Measurements from ENCODE around the gene MAST4. TPM values are rescaled to one million over a fixed set of nuclear protein-coding genes. Genes with fewer than 3 reads are reported as not detected.

Gene MAST4
- total and polyA plus RNA-seq, 2 donors (not counting 1 experiment from before 2014, with no cell fraction given): 2.5 to 57.1 TPM

- H3K27me3 ChIP-seq (replicated peaks in 1 of 4; ENCODE audit: control extremely low read depth in 1 of 4, control insufficient read depth in 3 of 4, insufficient read depth in 4 of 4, low read length in 3 of 4): peaks cover 0 to 2% (median 0%) of the 10 kb centered on the region in 4 experiments
- no peaks in the 10 kb centered on the region for H3K79me2 ChIP-seq (ENCODE audit: control insufficient read depth, insufficient read depth, low read length)
- H3K4me1 ChIP-seq (ENCODE audit: control insufficient read depth in 2 of 2, insufficient read depth in 2 of 2, low read length in 2 of 2): peaks cover 0 to 4% of the 10 kb centered on the region in 2 donors
- H3K9ac ChIP-seq (ENCODE audit: low read length): no peak overlapping the region
- TF ChIP-seq EZH2 (IDR thresholded peaks at IDR 0.05; ENCODE audit: borderline replicate concordance, insufficient read depth, low read depth, low read length, poor library complexity, severe bottlenecking): no peak
- TF ChIP-seq CTCF (IDR thresholded peaks at IDR 0.05): no peak
- H3K9me3 Mint-ChIP-seq (ENCODE audit: insufficient read depth): no peaks in the 10 kb centered on the region
- no peak overlapping the region for H3K4me3 Mint-ChIP-seq
- no peaks in the 10 kb centered on the region for H3K9me3 ChIP-seq (ENCODE audit: control extremely low read depth in 1 of 3, control insufficient read depth in 2 of 3, insufficient read depth in 1 of 3, low read length in 2 of 3)
- POLR2A ChIA-PET: no interaction called here
- peaks cover 5% of the 10 kb centered on the region for H3K4me1 Mint-ChIP-seq
- no peaks in the 10 kb centered on the region for H3K36me3 ChIP-seq (replicated peaks in 1 of 2; ENCODE audit: control extremely low read depth in 1 of 2, control insufficient read depth in 1 of 2, extremely low read depth in 1 of 2, insufficient read depth in 2 of 2, low read length in 1 of 2)
- no peak for DNase-seq
- H3K27ac ChIP-seq (ENCODE audit: low read length in 2 of 2): no peak overlapping the region
- intact Hi-C loops (cut with micrococcal nuclease): no loop called here
- H3K27me3 Mint-ChIP-seq: no peaks in the 10 kb centered on the region
- CTCF ChIA-PET: no interaction called here
- H2AFZ ChIP-seq (ENCODE audit: insufficient read depth, low read depth, low read length, poor library complexity, severe bottlenecking): no peak overlapping the region
- 100% methylated on average over 1 of the region's 4 CpGs for WGBS (ENCODE audit: insufficient coverage)
- no peak for ATAC-seq (ENCODE audit: low read depth)
- H3K4me3 ChIP-seq (ENCODE audit: control extremely low read depth in 1 of 5, extremely low read depth in 1 of 5, insufficient read depth in 1 of 5, low read depth in 2 of 5, low read length in 4 of 5): no peak overlapping the region
- H3K27ac Mint-ChIP-seq: no peak overlapping the region
- H3K4me2 ChIP-seq (replicated peaks; ENCODE audit: low read depth, low read length, poor library complexity, severe bottlenecking): no peak overlapping the region
- H4K20me1 ChIP-seq (ENCODE audit: control insufficient read depth, insufficient read depth, low read length, poor library complexity, severe bottlenecking): no peaks in the 10 kb centered on the region
Measured at GRCh38 chr5:67028941-67029340, 432.7 kb downstream of the MAST4 start.

DNA sequence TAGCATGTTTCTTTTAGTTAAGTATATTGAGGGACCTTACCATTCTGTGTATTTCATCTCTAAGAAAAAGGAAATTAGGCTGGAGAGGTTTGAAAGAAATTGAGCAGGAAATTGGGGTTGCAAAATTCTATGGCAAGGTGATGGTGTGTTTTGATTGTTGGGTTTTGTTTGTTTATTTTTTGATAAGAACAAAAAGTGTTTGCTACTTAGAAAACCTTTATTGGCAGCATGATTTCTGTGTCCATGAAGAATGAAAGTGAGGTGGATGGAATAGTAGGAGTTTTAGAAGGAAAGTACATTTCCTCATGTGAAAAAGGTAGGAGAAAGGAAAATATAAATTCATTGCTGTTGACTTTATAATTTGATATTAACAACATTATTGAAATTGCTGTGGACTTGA lies 433.3 kb downstream of the MAST4 start:
- H2AFZ ChIP-seq (ENCODE audit: insufficient read depth, low read depth, low read length, poor library complexity, severe bottlenecking): no peak overlapping the region
- H3K4me2 ChIP-seq (replicated peaks; ENCODE audit: low read depth, low read length, poor library complexity, severe bottlenecking): no peak overlapping the region
- Mint-ChIP-seq H3K27me3 (no peaks in the 10 kb centered on the region), H3K27ac (no peak overlapping the region), H3K4me3 (no peak overlapping the region), H3K4me1 (peaks cover 5% of the 10 kb centered on the region), H3K9me3 (ENCODE audit: insufficient read depth) (no peaks in the 10 kb centered on the region)
- no peaks in the 10 kb centered on the region for H3K9me3 ChIP-seq (ENCODE audit: control extremely low read depth in 1 of 3, control insufficient read depth in 2 of 3, insufficient read depth in 1 of 3, low read length in 2 of 3)
- no peak for TF ChIP-seq CTCF (IDR thresholded peaks at IDR 0.05)
- TF ChIP-seq EZH2 (IDR thresholded peaks at IDR 0.05; ENCODE audit: borderline replicate concordance, insufficient read depth, low read depth, low read length, poor library complexity, severe bottlenecking): no peak
- no peak overlapping the region for H3K9ac ChIP-seq (ENCODE audit: low read length)
- H3K4me3 ChIP-seq (ENCODE audit: control extremely low read depth in 1 of 5, extremely low read depth in 1 of 5, insufficient read depth in 1 of 5, low read depth in 2 of 5, low read length in 4 of 5): no peak overlapping the region
- no peak overlapping the region for H3K27ac ChIP-seq (ENCODE audit: low read length in 2 of 2)
- H3K27me3 ChIP-seq (replicated peaks in 1 of 4; ENCODE audit: control extremely low read depth in 1 of 4, control insufficient read depth in 3 of 4, insufficient read depth in 4 of 4, low read length in 3 of 4): peaks cover 0 to 2% (median 0%) of the 10 kb centered on the region in 4 experiments
- no peaks in the 10 kb centered on the region for H3K36me3 ChIP-seq (replicated peaks in 1 of 2; ENCODE audit: control extremely low read depth in 1 of 2, control insufficient read depth in 1 of 2, extremely low read depth in 1 of 2, insufficient read depth in 2 of 2, low read length in 1 of 2)
- no peaks in the 10 kb centered on the region for H4K20me1 ChIP-seq (ENCODE audit: control insufficient read depth, insufficient read depth, low read length, poor library complexity, severe bottlenecking)
- H3K79me2 ChIP-seq (ENCODE audit: control insufficient read depth, insufficient read depth, low read length): no peaks in the 10 kb centered on the region
- intact Hi-C loops (cut with micrococcal nuclease): no loop called here
- DNase-seq (no peak), ATAC-seq (ENCODE audit: low read depth) (no peak)
- CTCF ChIA-PET: no interaction called here
- POLR2A ChIA-PET: no interaction called here
- H3K4me1 ChIP-seq (ENCODE audit: control insufficient read depth in 2 of 2, insufficient read depth in 2 of 2, low read length in 2 of 2): peaks cover 0 to 4% of the 10 kb centered on the region in 2 donors

All from B cell (primary cell).